ENCODE data around the gene CACNA2D3.

DNA sequence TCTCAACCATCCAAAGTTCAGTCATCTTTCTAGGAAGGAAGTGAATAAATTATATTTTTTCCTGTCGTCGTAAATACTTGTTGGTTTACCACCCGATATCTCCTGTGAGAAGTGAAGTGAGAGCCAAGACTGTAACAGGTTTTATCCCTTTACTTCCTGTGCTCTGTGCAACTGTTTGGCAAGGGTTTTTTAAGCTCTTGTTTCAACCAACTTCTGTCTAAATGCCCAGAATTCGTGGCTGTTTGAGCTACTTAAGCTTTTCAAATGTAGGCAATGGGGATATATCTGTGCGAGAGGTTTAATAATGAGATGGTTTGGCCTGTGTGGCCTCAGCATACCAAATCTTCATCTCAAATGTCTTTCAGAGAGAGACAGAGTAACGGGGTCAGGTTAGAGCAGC is 670.8 kb downstream of the CACNA2D3 start:
- TF ChIP-seq POLR2A (IDR thresholded peaks at IDR 0.05) (no peak), POLR2AphosphoS5 (IDR thresholded peaks at IDR 0.05; ENCODE audit: insufficient read depth in 1 of 2, low read depth in 1 of 2) (no peak)
- TF ChIP-seq, protein P1, sequence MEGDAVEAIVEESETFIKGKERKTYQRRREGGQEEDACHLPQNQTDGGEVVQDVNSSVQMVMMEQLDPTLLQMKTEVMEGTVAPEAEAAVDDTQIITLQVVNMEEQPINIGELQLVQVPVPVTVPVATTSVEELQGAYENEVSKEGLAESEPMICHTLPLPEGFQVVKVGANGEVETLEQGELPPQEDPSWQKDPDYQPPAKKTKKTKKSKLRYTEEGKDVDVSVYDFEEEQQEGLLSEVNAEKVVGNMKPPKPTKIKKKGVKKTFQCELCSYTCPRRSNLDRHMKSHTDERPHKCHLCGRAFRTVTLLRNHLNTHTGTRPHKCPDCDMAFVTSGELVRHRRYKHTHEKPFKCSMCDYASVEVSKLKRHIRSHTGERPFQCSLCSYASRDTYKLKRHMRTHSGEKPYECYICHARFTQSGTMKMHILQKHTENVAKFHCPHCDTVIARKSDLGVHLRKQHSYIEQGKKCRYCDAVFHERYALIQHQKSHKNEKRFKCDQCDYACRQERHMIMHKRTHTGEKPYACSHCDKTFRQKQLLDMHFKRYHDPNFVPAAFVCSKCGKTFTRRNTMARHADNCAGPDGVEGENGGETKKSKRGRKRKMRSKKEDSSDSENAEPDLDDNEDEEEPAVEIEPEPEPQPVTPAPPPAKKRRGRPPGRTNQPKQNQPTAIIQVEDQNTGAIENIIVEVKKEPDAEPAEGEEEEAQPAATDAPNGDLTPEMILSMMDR (IDR thresholded peaks at IDR 0.05), result no peak
